ENCODE measurements around the gene FAM13A. TPM values are rescaled to one million over a fixed set of nuclear protein-coding genes. Genes with fewer than 3 reads are reported as not detected.
"Not testable (repeated sequence)": the region's sequence is repeated elsewhere in the genome, so short reads cannot be mapped to it uniquely, and the experiment has no call there.

The FAM13A gene
- total RNA-seq, 2 experiments from 2014 or later, result 2.4 to 3.2 TPM

GRCh38 chr4:89022426-89023128 is 34.4 kb downstream of the FAM13A start:
- no peaks in the 10 kb centered on the region for H3K9me3 Mint-ChIP-seq
- H3K27me3 Mint-ChIP-seq, result no peaks in the 10 kb centered on the region
- H3K27ac Mint-ChIP-seq, result no peak overlapping the region
- no peaks in the 10 kb centered on the region for H3K4me1 Mint-ChIP-seq
- no peak overlapping the region for H3K4me3 Mint-ChIP-seq
- no peaks in the 10 kb centered on the region for H3K36me3 Mint-ChIP-seq
- DNase-seq, result no peak

- no peaks in the 10 kb centered on the region for H3K4me1 Mint-ChIP-seq
- H3K27ac Mint-ChIP-seq, result no peak overlapping the region
- H3K27me3 Mint-ChIP-seq, result no peaks in the 10 kb centered on the region
- no peak for DNase-seq
- H3K36me3 Mint-ChIP-seq, result no peaks in the 10 kb centered on the region
- H3K9me3 Mint-ChIP-seq, result no peaks in the 10 kb centered on the region
- no peak overlapping the region for H3K4me3 Mint-ChIP-seq
Measured at GRCh38 chr4:89021684-89022083, 35.3 kb downstream of the FAM13A start.

GRCh38 chr4:89021062-89021461 is 35.9 kb downstream of the FAM13A start:
- H3K27me3 Mint-ChIP-seq, result no peaks in the 10 kb centered on the region
- H3K27ac Mint-ChIP-seq, result no peak overlapping the region
- no peaks in the 10 kb centered on the region for H3K4me1 Mint-ChIP-seq

GRCh38 chr4:89014897-89015296 is 42.1 kb downstream of the FAM13A start:
- not testable (repeated sequence) for H3K27me3 Mint-ChIP-seq, H3K27ac Mint-ChIP-seq, H3K4me1 Mint-ChIP-seq, H3K9me3 Mint-ChIP-seq, DNase-seq, H3K36me3 Mint-ChIP-seq, H3K4me3 Mint-ChIP-seq

More at GRCh38 chr4:89021062-89021461, 35.9 kb downstream of the FAM13A start:
- Mint-ChIP-seq H3K4me3 (no peak overlapping the region), H3K9me3 (no peaks in the 10 kb centered on the region), H3K36me3 (no peaks in the 10 kb centered on the region)
- no peak for DNase-seq

GRCh38 chr4:89009761-89010369 is 47.1 kb downstream of the FAM13A start:
- H3K36me3 Mint-ChIP-seq, result no peaks in the 10 kb centered on the region

GRCh38 chr4:89009115-89009514 is 47.9 kb downstream of the FAM13A start:
- no peak for DNase-seq
- peaks cover 4% of the 10 kb centered on the region for H3K9me3 Mint-ChIP-seq
- no peak overlapping the region for H3K27ac Mint-ChIP-seq
- H3K27me3 Mint-ChIP-seq, result no peaks in the 10 kb centered on the region
- H3K4me1 Mint-ChIP-seq, result no peaks in the 10 kb centered on the region
- H3K36me3 Mint-ChIP-seq, result no peaks in the 10 kb centered on the region
- no peak overlapping the region for H3K4me3 Mint-ChIP-seq

More at GRCh38 chr4:89009761-89010369, 47.1 kb downstream of the FAM13A start:
- no peak for DNase-seq
- Mint-ChIP-seq H3K4me1 (no peaks in the 10 kb centered on the region), H3K4me3 (no peak overlapping the region), H3K27me3 (no peaks in the 10 kb centered on the region), H3K27ac (no peak overlapping the region), H3K9me3 (peaks cover 8% of the 10 kb centered on the region)

- H3K36me3 Mint-ChIP-seq, result no peaks in the 10 kb centered on the region
- no peaks in the 10 kb centered on the region for H3K4me1 Mint-ChIP-seq
- no peak for DNase-seq
- H3K27ac Mint-ChIP-seq, result no peak overlapping the region
- H3K4me3 Mint-ChIP-seq, result no peak overlapping the region
- H3K9me3 Mint-ChIP-seq, result peaks cover 4% of the 10 kb centered on the region
- H3K27me3 Mint-ChIP-seq, result no peaks in the 10 kb centered on the region
Measured at GRCh38 chr4:89008166-89008565, 48.8 kb downstream of the FAM13A start.

- Mint-ChIP-seq H3K9me3 (peaks cover 4% of the 10 kb centered on the region), H3K4me3 (no peak overlapping the region), H3K27ac (no peak overlapping the region), H3K4me1 (no peaks in the 10 kb centered on the region), H3K27me3 (no peaks in the 10 kb centered on the region), H3K36me3 (no peaks in the 10 kb centered on the region)
- no peak for DNase-seq
Measured at GRCh38 chr4:89007338-89007939, 49.5 kb downstream of the FAM13A start.

GRCh38 chr4:89006307-89006706 is 50.7 kb downstream of the FAM13A start:
- Mint-ChIP-seq H3K27me3 (no peaks in the 10 kb centered on the region), H3K36me3 (no peaks in the 10 kb centered on the region), H3K27ac (no peak overlapping the region), H3K4me3 (no peak overlapping the region), H3K9me3 (peaks cover 4% of the 10 kb centered on the region), H3K4me1 (no peaks in the 10 kb centered on the region)
- DNase-seq, result no peak

GRCh38 chr4:89005066-89005465 is 51.9 kb downstream of the FAM13A start:
- not testable (repeated sequence) for DNase-seq, H3K4me1 Mint-ChIP-seq

GRCh38 chr4:89001647-89002445 is 55.1 kb downstream of the FAM13A start:
- Mint-ChIP-seq H3K9me3 (peaks cover 4% of the 10 kb centered on the region), H3K27me3 (no peaks in the 10 kb centered on the region), H3K4me3 (no peak overlapping the region), H3K36me3 (no peaks in the 10 kb centered on the region), H3K4me1 (no peaks in the 10 kb centered on the region), H3K27ac (no peak overlapping the region)
- DNase-seq, result no peak

More at GRCh38 chr4:89005066-89005465, 51.9 kb downstream of the FAM13A start:
- H3K27me3 Mint-ChIP-seq, H3K27ac Mint-ChIP-seq, H3K4me3 Mint-ChIP-seq, H3K36me3 Mint-ChIP-seq, H3K9me3 Mint-ChIP-seq: not testable (repeated sequence)

- H3K4me1 Mint-ChIP-seq, result no peaks in the 10 kb centered on the region
- DNase-seq, result no peak
- no peaks in the 10 kb centered on the region for H3K36me3 Mint-ChIP-seq
- H3K4me3 Mint-ChIP-seq, result no peak overlapping the region
- H3K27me3 Mint-ChIP-seq, result no peaks in the 10 kb centered on the region
- H3K9me3 Mint-ChIP-seq, result peaks cover 4% of the 10 kb centered on the region
- no peak overlapping the region for H3K27ac Mint-ChIP-seq
Measured at GRCh38 chr4:89000844-89001360, 56.1 kb downstream of the FAM13A start.

GRCh38 chr4:89000382-89000781 is 56.6 kb downstream of the FAM13A start:
- Mint-ChIP-seq H3K4me1 (no peaks in the 10 kb centered on the region), H3K36me3 (no peaks in the 10 kb centered on the region), H3K27ac (no peak overlapping the region), H3K4me3 (no peak overlapping the region), H3K27me3 (no peaks in the 10 kb centered on the region), H3K9me3 (peaks cover 3% of the 10 kb centered on the region)
- no peak for DNase-seq

GRCh38 chr4:88999392-88999930 is 57.5 kb downstream of the FAM13A start:
- Mint-ChIP-seq H3K9me3 (no peaks in the 10 kb centered on the region), H3K27me3 (no peaks in the 10 kb centered on the region), H3K4me1 (no peaks in the 10 kb centered on the region), H3K4me3 (no peak overlapping the region), H3K36me3 (no peaks in the 10 kb centered on the region), H3K27ac (no peak overlapping the region)
- DNase-seq, result no peak

- H3K36me3 Mint-ChIP-seq, result no peaks in the 10 kb centered on the region
- DNase-seq, result no peak
- H3K27me3 Mint-ChIP-seq, result no peaks in the 10 kb centered on the region
- no peaks in the 10 kb centered on the region for H3K9me3 Mint-ChIP-seq
- H3K4me1 Mint-ChIP-seq, result no peaks in the 10 kb centered on the region
- no peak overlapping the region for H3K27ac Mint-ChIP-seq
- no peak overlapping the region for H3K4me3 Mint-ChIP-seq
Measured at GRCh38 chr4:88998891-88999290, 58.1 kb downstream of the FAM13A start.

All from activated naive CD8-positive, alpha-beta T cell treated with anti-CD3 and anti-CD28 coated beads for 36 hours (primary cell).